HG02763 (cell line): ENCODE results near the gene CAMTA1.

Experiments
- ATAC-seq: cut with Tn5 transposase; IDR thresholded peaks from one replicate; pipeline ENCODE4 v1.9.1; 2021; ENCODE audit warnings: mild to moderate bottlenecking, moderate library complexity; ENCODE audit not compliant: unreplicated experiment

CAMTA1 gene

DNA sequence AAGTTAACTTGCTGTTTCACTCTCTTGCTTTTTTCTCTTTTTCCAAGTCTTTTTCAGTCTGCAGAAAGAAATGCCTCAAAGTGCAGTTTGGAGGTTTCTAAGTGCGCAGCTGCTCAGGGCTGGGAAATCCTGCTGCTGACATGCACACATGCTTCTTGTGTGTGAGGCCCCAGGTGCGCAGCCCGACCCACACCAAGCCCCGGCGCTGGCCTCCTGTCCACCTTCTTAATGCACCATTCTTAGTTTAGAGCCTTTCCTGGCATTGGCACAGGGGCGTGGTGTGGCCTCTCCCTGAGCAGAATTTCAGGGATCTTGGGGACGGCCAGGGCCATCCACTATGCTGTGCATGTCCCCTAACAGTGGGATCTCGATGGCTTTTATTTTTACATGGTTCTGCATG lies 315.2 kb downstream of the CAMTA1 start:
- no peak for ATAC-seq

DNA sequence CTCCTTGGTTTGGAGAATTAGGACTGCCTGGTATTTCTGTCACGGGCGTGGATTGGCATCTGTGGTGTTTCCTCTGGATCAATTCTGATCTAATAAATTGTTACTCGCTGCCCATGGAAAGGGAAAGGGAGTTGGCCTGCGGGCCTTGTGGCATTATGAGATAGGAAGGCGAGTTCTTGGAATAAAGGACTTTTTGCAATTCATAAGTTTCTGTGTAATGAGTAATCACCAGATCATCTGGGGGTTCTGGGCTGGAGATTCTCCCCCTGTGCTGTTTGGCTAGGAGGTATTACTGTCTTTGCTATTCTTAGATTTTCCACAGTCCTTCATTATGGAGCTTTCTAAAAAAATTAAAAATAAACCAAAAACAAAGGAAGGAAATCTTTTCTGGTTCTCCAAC lies 315.9 kb downstream of the CAMTA1 start:
- no peak for ATAC-seq

DNA sequence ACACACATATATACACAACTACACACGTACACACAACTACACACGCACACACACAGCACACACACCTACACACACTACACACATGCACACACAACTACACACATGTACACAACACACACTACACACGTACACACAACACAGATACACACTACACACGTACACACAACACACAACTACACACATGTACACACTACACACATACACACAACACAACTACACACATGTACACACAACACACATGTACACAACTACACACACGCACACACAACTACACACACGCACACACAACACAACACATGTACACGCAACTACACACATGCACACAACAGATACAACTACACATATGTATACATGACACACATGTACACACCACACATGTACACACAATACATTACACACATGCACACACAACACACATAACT lies 318.1 kb downstream of the CAMTA1 start:
- no peak for ATAC-seq

DNA sequence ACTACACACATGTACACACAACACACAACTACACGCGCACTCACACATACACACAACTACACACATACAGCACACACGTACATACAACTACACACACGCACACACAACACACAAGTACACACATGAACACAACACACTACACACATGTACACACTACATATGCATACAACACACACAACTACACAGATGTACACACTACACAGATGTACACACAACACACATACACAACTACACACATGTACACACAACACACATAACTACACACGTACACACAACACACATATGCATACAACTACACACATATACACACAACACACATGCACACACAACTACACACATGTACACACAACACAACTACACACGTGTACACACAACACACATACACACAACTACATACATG lies 318.6 kb downstream of the CAMTA1 start:
- ATAC-seq = no peak

DNA sequence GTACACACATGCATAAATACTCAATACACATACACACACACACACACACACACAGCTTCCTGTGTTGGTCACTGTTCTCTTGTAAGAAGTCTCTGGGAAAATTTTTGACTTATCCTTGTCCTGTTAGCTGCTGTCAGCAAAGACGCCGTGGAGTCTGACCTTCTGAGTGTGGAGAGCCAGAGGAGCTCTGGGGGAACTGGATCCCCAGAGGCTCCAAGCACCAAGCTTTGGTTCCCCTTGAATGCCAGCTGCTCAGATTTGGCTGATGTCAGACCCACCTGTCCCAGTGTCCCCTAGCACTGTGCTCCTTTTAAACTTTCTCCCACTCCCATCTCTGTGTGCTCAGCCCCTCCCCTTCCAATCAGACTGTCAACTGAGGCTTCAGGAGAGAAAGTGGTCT lies 319.1 kb downstream of the CAMTA1 start:
- no peak for ATAC-seq

DNA sequence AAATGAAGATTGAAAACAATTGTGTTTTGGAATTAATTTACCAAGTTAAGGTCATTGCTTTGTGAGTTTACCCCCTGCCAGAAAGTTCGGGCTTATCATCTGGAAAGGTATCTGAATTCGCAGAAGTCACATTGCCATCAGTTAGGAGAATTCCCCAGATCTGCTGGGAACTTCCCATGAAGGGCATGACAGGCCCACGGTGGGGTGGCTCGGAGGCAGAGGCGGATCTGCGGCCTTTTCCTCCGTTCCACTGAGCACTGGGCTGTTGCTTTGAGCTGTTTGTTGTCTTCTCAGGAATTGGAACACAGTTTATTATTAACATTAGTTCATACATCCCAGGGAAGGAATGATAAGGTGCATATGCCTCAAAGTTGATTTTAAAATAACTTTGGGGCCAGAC lies 320.0 kb downstream of the CAMTA1 start:
- no peak for ATAC-seq

DNA sequence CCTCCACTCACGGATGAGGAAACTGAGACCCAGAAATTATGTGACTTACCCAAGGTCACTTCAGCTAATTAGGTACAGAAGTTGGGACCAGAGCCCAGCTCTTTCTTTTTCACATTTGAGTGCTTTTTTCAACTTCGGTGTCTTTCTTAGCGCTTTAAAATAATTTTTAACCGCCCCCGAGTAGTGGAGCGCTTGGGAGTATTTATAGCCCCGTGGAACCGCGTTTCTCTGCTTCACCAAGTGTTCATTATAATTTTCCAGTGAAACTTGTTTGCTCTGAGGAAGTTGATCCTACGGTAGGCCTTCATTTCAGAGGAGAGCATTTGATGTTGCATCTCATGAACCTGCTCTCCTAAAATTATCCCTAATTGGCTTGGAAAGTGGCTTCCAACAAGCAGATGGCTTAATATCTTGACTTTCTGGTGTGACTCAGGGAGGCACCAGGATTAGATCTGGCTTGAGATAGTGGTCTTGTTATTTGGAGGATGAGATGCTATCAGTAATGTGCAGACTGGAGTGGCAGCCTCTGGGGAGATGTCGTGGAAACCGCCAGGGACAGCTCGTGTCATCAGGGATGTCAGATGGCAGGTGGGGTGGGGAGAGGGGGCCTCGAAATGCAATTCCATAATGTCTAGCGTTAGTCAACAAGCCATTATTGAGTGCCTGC lies 321.3 kb downstream of the CAMTA1 start:
- ATAC-seq = no peak

DNA sequence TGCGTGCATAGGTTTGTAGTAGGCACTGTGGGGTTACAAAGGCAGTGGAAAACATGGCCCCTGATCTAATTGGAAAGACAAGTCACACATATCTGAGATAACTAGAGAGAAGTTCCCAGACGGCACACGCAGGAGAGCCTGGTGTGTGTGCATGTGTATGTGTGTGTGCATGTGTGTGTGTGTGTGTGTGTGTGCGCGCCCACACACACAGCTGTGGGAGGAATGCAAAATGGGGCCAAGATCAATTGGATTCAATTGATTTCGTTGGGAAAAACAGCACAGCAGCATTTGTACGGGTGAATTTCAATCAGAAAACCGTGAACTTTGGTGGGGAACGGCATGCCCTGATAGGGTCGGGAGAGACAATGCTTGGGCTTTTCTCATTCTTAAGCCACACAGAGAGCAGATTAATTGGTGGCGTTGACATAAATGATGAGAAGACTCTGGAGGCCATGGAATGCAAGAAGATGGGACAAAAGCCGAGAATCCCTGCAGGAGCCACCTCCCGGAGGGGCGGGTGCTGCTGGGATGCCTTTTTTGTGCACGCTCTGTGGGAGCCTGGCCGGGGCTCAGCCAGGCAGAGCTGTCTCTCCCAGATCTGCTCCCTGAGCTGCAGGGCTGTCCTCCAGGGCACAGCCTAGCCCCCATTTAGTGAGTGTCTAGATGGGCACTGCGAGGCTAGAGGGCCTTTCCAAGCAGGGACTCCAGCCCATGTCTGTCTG lies 322.0 kb downstream of the CAMTA1 start:
- ATAC-seq = no peak

DNA sequence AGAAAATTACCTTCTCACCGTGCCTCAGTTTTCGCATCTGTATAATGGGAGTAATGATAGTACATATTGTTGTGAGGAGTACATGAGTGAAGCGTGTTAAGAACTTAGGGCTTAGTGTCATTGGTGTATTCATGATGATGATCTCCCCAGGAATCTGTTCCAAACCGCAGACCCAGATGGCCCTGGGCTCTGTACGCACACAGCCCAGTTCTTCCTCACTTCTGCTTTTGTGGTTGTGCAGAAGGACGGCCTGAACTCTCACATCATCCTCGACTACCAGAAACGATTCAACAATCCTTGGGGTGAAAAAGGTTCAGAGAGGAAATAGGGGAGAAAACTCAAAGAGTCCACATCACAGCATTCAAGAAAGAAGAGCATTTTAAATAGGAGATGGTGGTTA lies 323.0 kb downstream of the CAMTA1 start:
- no peak for ATAC-seq

DNA sequence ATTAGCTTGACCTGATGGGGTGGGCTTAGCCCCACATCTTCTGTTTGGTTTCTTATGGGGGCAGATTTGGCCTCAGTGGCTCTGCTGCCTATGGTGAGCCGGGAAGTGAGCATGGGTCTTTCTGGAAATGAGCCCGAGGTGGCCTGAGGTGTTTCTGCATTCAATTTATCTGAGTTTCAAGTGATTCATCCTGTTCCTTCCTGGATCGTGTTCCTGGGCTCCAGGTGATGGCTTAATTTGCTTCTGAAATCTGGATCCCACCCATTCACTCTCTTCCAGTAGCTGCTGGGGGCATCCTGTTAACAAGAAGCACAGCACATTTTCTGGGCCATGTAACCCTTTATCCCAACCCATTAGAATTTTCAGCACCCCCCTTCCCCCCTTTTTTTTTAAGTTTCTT lies 324.6 kb downstream of the CAMTA1 start:
- ATAC-seq = no peak

DNA sequence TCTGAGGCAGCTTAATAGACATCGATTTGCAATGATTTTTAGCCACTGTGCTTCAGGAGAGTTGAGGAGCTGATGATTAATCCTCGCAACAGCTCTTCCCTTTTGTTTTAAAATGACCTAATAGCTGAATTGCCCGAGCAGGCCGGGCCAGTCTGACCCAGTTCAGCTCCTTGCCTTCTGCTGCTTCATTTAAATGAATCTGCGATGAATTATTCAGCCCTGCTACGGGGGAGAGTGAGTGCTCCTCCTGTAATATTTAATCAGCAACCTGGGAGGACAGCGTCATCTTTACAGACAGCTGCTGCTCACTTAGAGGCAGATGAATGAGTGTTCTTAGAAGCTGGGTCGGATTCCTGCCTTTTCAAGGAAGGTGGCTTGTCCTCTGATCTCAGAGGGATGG lies 325.1 kb downstream of the CAMTA1 start:
- no peak for ATAC-seq

DNA sequence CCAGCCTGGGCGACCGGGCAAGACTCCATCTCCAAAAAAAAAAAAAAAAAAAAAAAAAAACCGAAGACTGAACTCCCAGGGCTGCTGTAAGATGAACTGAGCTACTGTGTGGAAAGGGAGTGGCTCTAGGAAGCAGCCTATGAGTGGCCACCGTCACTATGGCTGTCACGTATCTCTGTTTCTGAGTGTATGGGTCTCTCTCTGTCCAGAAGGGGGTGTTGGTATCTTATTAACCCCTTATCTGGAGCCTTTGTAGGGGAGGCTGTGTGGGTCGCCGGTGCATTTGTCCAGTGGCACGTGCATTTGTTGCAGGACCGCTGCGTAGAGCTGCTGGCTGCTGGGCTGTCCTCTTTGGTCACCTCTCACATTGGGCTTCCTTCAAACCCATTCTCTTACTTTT lies 326.6 kb downstream of the CAMTA1 start:
- ATAC-seq = no peak

DNA sequence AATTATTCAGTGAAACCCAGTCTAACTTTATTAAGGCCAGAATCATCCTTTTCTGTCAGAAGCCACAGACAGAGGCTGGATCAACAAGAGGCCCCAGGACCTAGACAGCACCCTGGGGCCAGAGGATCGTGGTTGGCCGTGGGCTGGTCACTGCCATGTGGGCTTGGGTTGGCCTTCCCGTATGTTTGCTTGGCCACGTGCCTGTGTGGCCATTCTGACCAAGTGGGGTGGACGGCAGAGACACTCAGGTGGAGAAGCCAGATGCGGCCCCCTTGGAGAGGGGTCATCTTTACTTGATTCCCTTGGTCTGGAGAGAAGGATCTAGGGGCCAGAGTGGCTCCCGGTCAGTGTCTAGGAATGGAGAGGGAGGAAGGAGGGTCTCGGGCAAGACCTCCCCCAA lies 327.9 kb downstream of the CAMTA1 start:
- ATAC-seq = no peak

DNA sequence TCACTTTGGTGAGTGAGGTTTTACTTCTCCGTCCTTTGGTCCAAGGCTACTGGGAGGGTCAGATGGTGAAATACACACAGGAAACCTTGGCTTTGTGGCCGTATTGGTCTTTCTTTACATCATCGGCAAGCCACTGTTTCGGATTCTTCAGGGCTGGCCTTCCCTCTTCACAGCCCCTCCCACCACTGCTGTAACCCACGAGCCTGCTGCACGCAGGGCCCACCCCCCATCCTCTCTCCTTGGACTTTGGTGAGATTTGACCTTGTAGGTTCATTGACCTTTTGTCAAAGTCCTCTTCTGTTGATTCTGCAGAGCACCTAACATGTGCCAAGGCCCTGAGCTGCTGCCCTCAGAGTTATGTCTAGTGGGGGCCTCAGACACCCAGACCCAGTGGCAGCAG lies 328.6 kb downstream of the CAMTA1 start:
- ATAC-seq = no peak

DNA sequence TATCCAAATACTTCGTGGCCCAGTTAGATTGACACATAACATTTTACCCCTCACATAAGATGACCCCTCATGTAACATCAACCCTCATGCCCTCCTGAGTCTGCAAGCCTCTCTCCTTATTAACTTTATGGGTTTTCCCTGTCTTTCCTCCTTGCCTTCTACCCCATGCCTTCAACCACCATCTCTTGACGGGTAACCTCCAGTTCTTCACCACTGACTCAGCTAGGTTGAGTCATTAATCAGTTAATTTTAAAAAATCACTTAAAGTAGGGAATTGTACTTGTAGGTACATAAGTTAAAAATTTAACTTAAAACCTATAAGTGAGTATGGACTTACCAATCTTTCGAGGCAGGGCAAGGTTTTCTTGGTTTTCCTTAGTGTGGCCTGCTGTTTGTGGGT lies 330.7 kb downstream of the CAMTA1 start:
- ATAC-seq = no peak

DNA sequence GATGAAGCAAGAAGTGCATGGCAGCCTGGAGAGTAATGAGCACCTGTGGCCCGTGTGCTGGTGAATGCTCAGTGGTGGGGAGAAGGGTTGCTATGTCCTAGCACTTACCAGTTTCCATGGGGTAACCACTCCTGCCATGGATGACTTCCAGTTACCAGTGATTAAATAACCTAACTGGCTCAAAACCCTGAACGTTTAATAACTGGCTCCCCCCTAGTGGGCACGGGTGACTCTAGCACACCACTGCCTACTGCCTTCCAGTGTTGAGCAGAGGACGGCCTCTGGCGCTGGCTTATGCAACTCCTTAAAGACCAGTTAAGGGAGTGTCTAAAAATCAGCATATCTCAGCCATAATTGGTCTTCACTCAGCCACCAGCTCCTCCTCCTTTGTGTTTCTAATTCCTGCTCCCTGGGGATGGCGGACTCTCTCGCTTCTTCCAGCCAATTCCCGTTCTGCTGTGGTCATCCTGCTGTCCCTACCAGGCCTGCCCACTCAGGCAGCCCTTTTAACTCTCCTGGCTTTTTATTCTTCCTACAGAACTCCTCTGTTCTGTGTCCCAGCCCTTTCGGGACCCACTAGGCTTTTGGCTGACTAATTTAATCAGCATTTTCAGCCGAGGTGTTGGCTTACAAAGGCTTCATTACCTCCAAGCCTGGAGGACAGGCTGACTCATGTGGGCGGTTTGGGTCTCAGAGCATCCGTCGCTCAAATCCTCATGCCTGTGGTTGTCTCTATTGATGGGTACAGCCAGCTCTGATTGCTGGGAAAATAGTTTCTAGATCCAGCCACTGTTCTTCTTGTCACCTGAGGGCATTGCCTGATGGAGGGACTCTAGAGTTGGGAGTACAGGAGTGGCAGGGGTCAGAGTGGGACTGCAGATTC lies 332.4 kb downstream of the CAMTA1 start:
- no peak for ATAC-seq

DNA sequence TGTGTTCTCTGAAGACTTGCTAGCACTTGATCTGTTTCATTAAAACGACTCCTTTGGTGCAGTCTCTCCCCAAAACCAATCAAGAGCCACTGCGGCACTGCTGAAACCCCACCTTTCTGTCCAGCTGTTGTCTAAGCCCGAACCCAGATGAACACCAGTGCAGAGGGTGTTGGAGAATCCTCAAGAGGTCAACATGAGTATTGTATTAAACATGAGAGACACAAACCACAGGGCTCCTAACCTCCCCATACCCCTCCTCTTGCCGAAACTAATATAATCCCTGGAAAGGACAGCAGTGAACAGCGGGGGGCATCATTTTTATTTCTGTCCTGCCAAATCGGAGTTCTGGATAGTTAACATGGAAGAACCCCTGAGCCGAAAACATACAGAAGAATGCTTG lies 333.9 kb downstream of the CAMTA1 start:
- no peak for ATAC-seq

DNA sequence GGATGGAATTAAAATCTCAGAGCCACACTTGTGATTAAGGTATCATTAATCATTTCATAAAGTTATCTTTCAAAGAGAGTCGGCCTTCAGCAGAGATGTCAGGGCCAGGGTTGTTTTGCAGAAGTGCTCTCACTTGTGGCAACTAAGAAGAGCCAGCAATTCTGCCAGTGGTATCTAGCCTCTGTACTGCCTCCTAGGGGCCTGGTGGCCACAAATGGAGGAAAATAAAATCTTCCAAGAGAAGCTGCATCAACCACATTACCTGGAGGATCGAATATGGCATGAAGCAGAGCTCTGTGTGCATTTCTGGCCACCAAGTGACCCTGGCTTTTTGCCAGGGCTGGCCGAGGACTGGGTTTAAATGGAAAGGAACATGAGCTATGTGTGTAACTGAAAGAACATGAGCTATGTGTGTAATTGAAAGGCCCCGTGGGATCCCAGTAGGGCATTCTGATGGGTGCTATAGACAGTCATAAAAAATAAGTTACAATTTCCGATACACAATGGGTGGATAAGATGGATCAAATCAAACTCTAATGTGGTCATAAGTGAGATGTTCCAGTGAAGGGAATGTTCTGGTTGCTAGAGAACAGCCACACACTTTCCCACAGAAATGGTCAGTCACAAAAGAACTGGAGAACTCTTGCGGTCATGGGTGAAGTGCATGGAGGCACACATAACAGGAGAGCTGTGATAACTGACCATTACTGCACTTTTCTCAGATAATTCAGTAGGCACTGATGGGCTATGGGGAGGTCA lies 335.8 kb downstream of the CAMTA1 start:
- ATAC-seq = no peak

DNA sequence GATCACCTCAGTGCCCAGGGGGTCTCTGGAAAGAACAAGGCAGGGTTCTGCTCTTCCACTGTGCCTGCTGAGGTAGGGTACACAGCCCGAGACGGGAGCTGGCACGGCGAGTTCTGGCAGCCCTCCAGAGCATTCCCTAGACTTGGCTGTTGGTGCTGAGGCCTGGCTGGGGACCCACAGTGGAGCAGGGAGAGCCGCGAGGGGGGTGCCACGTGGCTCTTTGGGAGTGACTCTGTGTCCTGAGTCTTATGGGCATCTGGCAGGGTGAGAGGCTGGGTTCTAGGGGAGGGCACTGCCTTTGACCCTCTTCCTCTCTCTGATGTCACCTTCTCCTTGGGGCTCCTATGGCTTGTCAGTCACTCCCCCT lies 336.4 kb downstream of the CAMTA1 start:
- ATAC-seq = no peak

DNA sequence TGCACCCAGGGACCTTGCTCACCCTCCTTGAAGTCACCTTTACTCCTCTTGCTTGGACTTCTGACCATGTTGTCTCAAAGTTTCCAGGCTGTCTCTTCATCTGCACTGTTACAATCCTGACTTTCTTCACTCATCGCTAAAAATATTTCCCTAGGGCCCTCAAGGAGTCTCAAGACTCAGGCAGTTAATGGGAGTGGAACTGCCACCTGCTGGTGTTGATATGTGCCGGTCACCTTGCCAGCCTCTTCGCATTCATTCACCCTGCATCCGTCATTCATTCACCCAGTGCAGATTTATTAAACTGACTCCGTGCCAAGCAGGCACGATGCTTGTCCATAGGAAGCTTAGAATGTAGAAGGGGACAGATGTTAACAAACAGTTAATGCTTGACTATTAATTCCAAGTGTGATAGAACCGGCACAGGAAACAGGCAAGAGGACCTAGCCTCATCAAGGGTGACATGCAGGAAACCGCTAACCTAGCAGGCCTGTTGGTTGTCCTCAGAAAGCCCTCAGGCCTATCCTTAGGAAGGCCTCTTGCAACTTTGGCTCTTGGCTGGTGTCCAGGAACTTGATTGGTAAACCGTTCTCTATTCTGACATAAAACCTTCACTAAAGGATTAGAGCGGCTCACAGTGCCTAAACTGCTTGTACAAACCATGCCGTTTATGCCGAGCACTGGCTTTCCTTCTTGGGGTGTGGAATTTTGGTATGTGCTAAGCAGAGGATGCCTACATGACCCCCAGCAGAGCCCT lies 342.2 kb downstream of the CAMTA1 start:
- ATAC-seq = no peak
